Thoracic aorta (tissue), 2 donors: ENCODE measurements around the gene ZNF554. TPM values are rescaled to one million over a fixed set of nuclear protein-coding genes. Genes with fewer than 3 reads are reported as not detected.

Source experiments
- ATAC-seq: fragments of 150-250 bp; one replicate; pipeline ENCODE4 v1.8.0; 2017; ENCODE audit warnings: low read depth; ENCODE audit not compliant: insufficient number of reproducible peaks, low FRiP score
- DNase-seq: peaks from one replicate; pipeline ENCODE4 v3.0.0-alpha.2; 2020; ENCODE audit warnings: low spot score
- H3K27ac ChIP-seq, 2 donors: fragments of 200-600 bp; sonication (generic); 1 replicate in 1 of 2; 2 replicates in 1 of 2; pipeline ENCODE4 v1.5.1; 2016; ENCODE audit warnings: mild to moderate bottlenecking in 2 of 2, moderate library complexity in 2 of 2
- H3K27me3 ChIP-seq: fragments of 200-600 bp; sonication (generic); replicated peaks from 2 replicates; pipeline ENCODE4 v1.6.0; 2016; ENCODE audit warnings: mild to moderate bottlenecking; ENCODE audit not compliant: insufficient read depth
- H3K36me3 ChIP-seq: fragments of 200-600 bp; sonication (generic); one replicate; pipeline ENCODE4 v1.5.1; 2016
- H3K4me1 ChIP-seq, 2 donors: fragments of 200-600 bp; sonication (generic); 1 replicate in 1 of 2; 2 replicates in 1 of 2; pipeline versions ENCODE4 v1.5.1 to v1.6.0; 2016; ENCODE audit warnings: low read depth in 2 of 2, mild to moderate bottlenecking in 1 of 2; ENCODE audit not compliant: control insufficient read depth in 1 of 2
- H3K4me3 ChIP-seq: fragments of 200-600 bp; sonication (generic); 2 replicates; pipeline ENCODE4 v1.5.1; 2016; ENCODE audit warnings: mild to moderate bottlenecking
- H3K9me3 ChIP-seq: fragments of 200-600 bp; sonication (generic); 2 replicates; pipeline ENCODE4 v1.5.1; 2016
- CTCF ChIP-seq: fragments of 200-600 bp; sonication (generic); IDR thresholded peaks from one replicate; pipeline ENCODE4 v1.5.1; 2019; ENCODE audit warnings: antibody characterized with exemption
- total RNA-seq, 2 donors: library from RNA; depleted of rRNA; stranded (reverse); fragments of >200 nt; gene quantifications; one replicate each; pipeline versions ENCODE4 v1.1.0 to v1.2.3, GENCODE V29; 2016

The ZNF554 gene
- total RNA-seq, 2 donors from 2014 or later: 2.8 to 4.4 TPM

DNA sequence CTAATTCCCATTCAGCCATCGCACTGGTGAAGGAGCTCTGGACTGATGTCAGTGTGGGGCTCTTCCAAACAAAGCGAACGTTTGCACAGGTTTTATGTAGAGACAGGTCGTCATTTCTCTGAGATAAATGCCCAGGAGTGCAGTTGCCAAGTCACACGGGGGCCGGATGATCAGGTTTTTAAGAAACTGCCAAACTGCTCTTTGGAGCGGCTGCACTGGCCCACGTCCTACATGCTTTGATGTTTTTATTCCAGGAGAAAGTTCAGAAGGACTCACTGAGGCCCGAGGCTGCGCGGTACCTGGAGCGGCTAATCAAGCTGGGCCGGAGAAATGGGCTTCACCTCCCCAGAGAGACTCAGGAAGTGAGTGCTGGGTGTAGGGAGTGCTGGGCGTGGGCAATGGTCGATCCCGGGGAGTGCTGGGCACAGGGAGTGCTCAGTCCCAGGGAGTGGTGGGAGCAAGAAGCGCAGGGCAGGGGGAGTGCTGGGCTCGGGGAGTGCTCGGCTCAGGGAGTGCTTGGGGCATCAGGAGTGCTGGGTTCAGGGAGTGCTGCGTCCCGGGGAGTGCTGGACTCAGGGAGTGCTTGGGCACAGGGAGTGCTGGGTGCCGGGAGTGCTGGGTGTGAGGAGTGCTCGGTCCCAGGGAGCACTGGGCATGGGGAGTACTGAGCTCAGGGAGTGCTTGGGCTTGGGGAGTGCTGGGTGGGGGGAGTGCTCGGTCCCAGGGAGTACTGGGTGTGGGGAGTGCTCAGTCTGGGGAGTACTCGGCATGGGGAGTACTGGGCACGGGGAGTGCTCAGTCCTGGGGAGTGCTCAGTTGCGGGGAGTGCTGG is 23.6 kb upstream of the ZNF554 start:
- ATAC-seq: no peak
- Histone ChIP-seq H3K36me3 (peaks cover 4% of the 10 kb centered on the region), H3K27ac (no peak overlapping the region), H3K27me3 (no peaks in the 10 kb centered on the region), H3K9me3 (no peaks in the 10 kb centered on the region), H3K4me3 (no peak overlapping the region), H3K4me1 (no peaks in the 10 kb centered on the region)
- no peak for TF ChIP-seq CTCF
- no peak for DNase-seq

DNA sequence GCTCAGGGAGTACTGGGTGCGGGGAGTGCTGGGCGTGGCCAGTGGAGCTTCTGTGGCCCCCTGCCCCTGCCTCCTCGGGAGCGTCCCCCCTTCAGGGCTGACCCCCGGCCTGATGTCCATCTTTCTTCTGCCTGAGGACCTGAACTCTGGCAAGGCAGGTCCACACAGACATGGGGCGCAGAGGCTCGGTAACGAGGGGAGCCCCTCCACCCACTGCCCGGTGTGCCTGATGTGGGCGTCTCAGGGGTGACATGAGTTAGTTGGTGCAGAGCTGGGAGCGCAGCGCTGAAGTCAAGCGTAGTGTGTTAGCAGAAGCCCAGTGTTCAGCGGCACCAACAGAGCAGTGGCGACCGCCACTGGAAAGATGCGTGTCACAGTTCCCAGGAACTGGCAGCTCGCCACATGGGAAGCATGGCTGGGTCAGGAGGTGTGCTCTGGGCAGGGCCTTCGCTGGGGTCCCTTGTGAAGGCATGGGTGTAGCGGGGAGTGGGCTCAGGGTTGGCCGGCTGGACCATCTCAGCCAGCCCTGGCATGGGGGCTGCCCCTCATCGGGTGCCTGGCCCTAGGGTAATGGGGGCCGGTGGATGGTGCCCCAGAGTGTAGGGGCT is 22.9 kb upstream of the ZNF554 start:
- no peak for ATAC-seq
- peaks cover 4% of the 10 kb centered on the region for H3K36me3 ChIP-seq

GRCh38 chr19:2797280-2797679 is 22.4 kb upstream of the ZNF554 start:
- no peak for TF ChIP-seq CTCF
- Histone ChIP-seq H3K4me3 (no peak overlapping the region), H3K9me3 (no peaks in the 10 kb centered on the region), H3K27ac (no peak overlapping the region), H3K27me3 (no peaks in the 10 kb centered on the region), H3K4me1 (no peaks in the 10 kb centered on the region), H3K36me3 (peaks cover 4% of the 10 kb centered on the region)
- no peak for ATAC-seq
- no peak for DNase-seq

More for the DNA sequence above, 22.9 kb upstream of the ZNF554 start:
- Histone ChIP-seq H3K27ac (no peak overlapping the region), H3K27me3 (no peaks in the 10 kb centered on the region), H3K4me3 (no peak overlapping the region), H3K4me1 (no peaks in the 10 kb centered on the region), H3K9me3 (no peaks in the 10 kb centered on the region)
- no peak for DNase-seq
- TF ChIP-seq CTCF: no peak

DNA sequence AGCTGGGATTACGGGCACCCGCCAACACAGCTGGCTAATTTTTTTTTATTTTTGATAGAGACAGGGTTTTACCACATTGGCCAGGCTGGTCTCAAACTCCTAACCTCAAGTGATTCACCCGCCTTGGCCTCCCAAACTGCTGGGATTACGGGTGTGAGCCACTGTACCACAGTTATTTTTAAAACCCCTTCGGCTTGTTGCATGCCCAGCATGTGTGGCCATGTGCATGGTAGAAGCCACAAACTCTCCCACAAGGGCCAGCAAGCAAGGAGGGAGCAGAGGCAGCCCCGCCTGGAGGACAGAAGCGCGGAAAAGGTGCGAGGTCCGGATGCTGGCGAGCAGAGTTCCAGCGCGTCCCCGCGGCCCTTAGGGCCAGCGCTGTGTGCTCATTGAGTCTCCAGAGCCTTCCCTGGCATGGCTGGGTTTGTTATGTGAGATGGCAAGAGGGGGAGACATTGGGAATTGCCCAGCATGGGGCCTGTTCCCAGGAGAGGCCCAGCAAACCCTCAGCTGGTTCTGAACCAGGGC is 21.4 kb upstream of the ZNF554 start:
- H3K27me3 ChIP-seq: no peaks in the 10 kb centered on the region
- ATAC-seq (no peak), DNase-seq (no peak)
- no peaks in the 10 kb centered on the region for H3K9me3 ChIP-seq
- H3K36me3 ChIP-seq: peaks cover 13% of the 10 kb centered on the region
- no peak overlapping the region for H3K4me3 ChIP-seq
- H3K4me1 ChIP-seq: no peaks in the 10 kb centered on the region
- TF ChIP-seq CTCF: no peak
- H3K27ac ChIP-seq: no peak overlapping the region

DNA sequence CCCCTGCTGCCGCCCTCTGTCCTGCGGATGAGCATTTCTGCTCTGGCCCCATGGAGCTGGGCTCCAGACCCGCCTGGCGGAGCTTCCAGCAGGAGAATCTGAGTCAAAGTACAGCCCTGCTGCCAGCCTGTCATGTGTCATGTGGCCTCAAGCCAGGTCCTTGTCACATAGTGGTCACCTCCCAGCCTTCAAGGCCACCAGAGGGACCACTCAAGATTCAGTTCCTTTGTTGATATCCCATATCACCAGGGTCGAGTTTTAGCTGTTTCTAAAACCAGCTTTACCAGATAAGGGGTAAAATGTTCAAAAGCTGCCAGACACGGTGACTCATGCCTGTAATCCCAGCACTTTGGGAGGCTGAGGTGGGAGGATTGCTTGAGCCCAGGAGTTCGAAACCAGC is 20.9 kb upstream of the ZNF554 start:
- H3K9me3 ChIP-seq: no peaks in the 10 kb centered on the region
- ATAC-seq (no peak), DNase-seq (no peak)
- no peaks in the 10 kb centered on the region for H3K4me1 ChIP-seq
- H3K4me3 ChIP-seq: no peak overlapping the region
- no peak for TF ChIP-seq CTCF
- H3K36me3 ChIP-seq: peaks cover 13% of the 10 kb centered on the region
- no peaks in the 10 kb centered on the region for H3K27me3 ChIP-seq
- H3K27ac ChIP-seq: no peak overlapping the region
